ENCODE measurements around the gene KLF6. TPM values are rescaled to one million over a fixed set of nuclear protein-coding genes. Genes with fewer than 3 reads are reported as not detected.

The KLF6 gene
- total and polyA plus RNA-seq, 9 of the 15 experiments (the other 6 are each of a cell fraction or from before 2014, with no cell fraction given) = 3.2 to 23.9 (median 8.0) TPM

GRCh38 chr10:3734111-3734510 lies 50.9 kb downstream of the KLF6 start:
- intact Hi-C loops (cut with micrococcal nuclease) (no loop called here), in situ Hi-C loops (cut with MboI) (no loop called here)
- no peaks in the 10 kb centered on the region for H3K79me2 ChIP-seq (ENCODE audit: control insufficient read depth, insufficient read depth, low read length)
- no peaks in the 10 kb centered on the region for H4K20me1 ChIP-seq (replicated peaks; ENCODE audit: control insufficient read depth, insufficient read depth, low read length)
- no peak overlapping the region for H2AFZ ChIP-seq (ENCODE audit: low read depth, low read length)
- TF ChIP-seq ELF4 (CRISPR knock-in tag; IDR thresholded peaks at IDR 0.05) (no peak), POLR3A (IDR thresholded peaks at IDR 0.05; ENCODE audit: borderline replicate concordance, extremely low read depth, insufficient read depth, insufficient read length) (no peak), PHF20 (IDR thresholded peaks at IDR 0.05; ENCODE audit: partially characterized antibody) (no peak), RB1 (IDR thresholded peaks at IDR 0.05; ENCODE audit: low read depth) (no peak), ZFP36 (IDR thresholded peaks at IDR 0.05; ENCODE audit: low read depth, low read length, partially characterized antibody) (no peak), ZNF175 (CRISPR knock-in tag; IDR thresholded peaks at IDR 0.05; ENCODE audit: low read depth) (no peak), MAFK (IDR thresholded peaks at IDR 0.05; ENCODE audit: low read length) (no peak), DMBX1 (CRISPR knock-in tag; IDR thresholded peaks at IDR 0.05; ENCODE audit: borderline replicate concordance) (no peak), MNT (conservative IDR thresholded peaks at IDR 0.05) (no peak)
- BruUV-seq (replicated peaks) = no TSS peak
- H3K4me3 ChIP-seq = no peak overlapping the region
- FAIRE-seq (no peak), DNase-seq (ENCODE audit: extremely low read depth in 1 of 4, low spot score in 3 of 4) (no peak), ATAC-seq (no peak)
- 0 out of 5 replicates have a peak, but pooled peaks cover 0 to 4% of the 10 kb centered on the region in 2 experiments for H3K4me1 ChIP-seq (replicated peaks in 1 of 2; ENCODE audit: control insufficient read depth in 2 of 2, insufficient read depth in 2 of 2, low read length in 2 of 2)
- H3K27me3 ChIP-seq (ENCODE audit: control insufficient read depth in 2 of 2, insufficient read depth in 2 of 2, low read length in 2 of 2) = no peaks in the 10 kb centered on the region
- no peaks in the 10 kb centered on the region for H3K9me3 ChIP-seq (replicated peaks; ENCODE audit: control insufficient read depth, insufficient read depth, low read depth, low read length)
- H3K9me1 ChIP-seq (ENCODE audit: control insufficient read depth, insufficient read depth, low read length) = no peaks in the 10 kb centered on the region
- no peak overlapping the region for H3K4me2 ChIP-seq (ENCODE audit: insufficient read depth, low read length)
- H3K36me3 ChIP-seq (ENCODE audit: control insufficient read depth, insufficient read depth, low read length) = no peaks in the 10 kb centered on the region
- 54% methylated on average over 3 of the region's 3 CpGs for WGBS (ENCODE audit: insufficient coverage, low coverage, missing lambda C conversion rate)
- no peak overlapping the region for H3K9ac ChIP-seq (ENCODE audit: insufficient read depth in 1 of 2, low read depth in 2 of 2, low read length in 2 of 2)
- ChIA-PET POLR2A (no interaction called here), CTCF (ENCODE audit: low intra/inter-chr PET ratio) (no interaction called here)
- no peak overlapping the region for H3K27ac ChIP-seq (ENCODE audit: extremely low read depth, low read depth, low read length)

Data from K562 (cell line).